CD14-positive monocyte (primary cell): ENCODE results near the gene LAMP5. TPM values are rescaled to one million over a fixed set of nuclear protein-coding genes. Genes with fewer than 3 reads are reported as not detected.

Experiments used
- DNase-seq, 3 donors: peaks; one replicate each; pipeline ENCODE4 v3.0.0-alpha.2; 2011 to 2022
- H2AFZ ChIP-seq: 2 replicates; pipeline ENCODE4 v1.6.0; 2012; ENCODE audit warnings: mild to moderate bottlenecking, low read depth, low read length, inconsistent platforms; ENCODE audit not compliant: insufficient read depth, poor library complexity, severe bottlenecking
- H3K27ac ChIP-seq, 2 donors: 1 replicate in 1 of 2; 2 replicates in 1 of 2; pipeline ENCODE4 v1.5.1; 2012 to 2013; ENCODE audit warnings: low read length in 2 of 2, control low read depth in 1 of 2, inconsistent platforms in 1 of 2, low read depth in 1 of 2, mild to moderate bottlenecking in 1 of 2
- H3K27me3 ChIP-seq, 2 donors: one replicate each; pipeline versions ENCODE4 v1.6.0 to v1.6.1; 2011 to 2013; ENCODE audit warnings: low read length in 2 of 2; ENCODE audit not compliant: control insufficient read depth in 2 of 2, insufficient read depth in 2 of 2
- H3K36me3 ChIP-seq, 2 donors: replicated peaks in 1 of 2; 1 replicate in 1 of 2; 2 replicates in 1 of 2; pipeline versions ENCODE4 v1.5.1 to v1.6.1; 2012 to 2013; ENCODE audit warnings: low read length in 2 of 2, control low read depth in 1 of 2, inconsistent platforms in 1 of 2, mild to moderate bottlenecking in 1 of 2; ENCODE audit not compliant: insufficient read depth in 2 of 2, control insufficient read depth in 1 of 2
- H3K4me1 ChIP-seq, 2 donors: 1 replicate in 1 of 2; 2 replicates in 1 of 2; pipeline versions ENCODE4 v1.5.1 to v1.6.1; 2012 to 2013; ENCODE audit warnings: low read length in 2 of 2, control low read depth in 1 of 2, inconsistent platforms in 1 of 2, mild to moderate bottlenecking in 1 of 2, moderate library complexity in 1 of 2; ENCODE audit not compliant: insufficient read depth in 2 of 2, control insufficient read depth in 1 of 2
- H3K4me2 ChIP-seq: replicated peaks from 2 replicates; pipeline ENCODE3; 2012; ENCODE audit warnings: low read length, moderate library complexity, mild to moderate bottlenecking; ENCODE audit not compliant: poor library complexity, severe bottlenecking; ENCODE audit errors: extremely low read depth
- H3K4me3 ChIP-seq, 3 experiments: fragments of 200-600 bp in 1 of 3; sonication (generic) in 1 of 3; replicated peaks in 1 of 3; 1 replicate in 2 of 3; 2 replicates in 1 of 3; pipeline ENCODE4 v1.5.1; 2011 to 2013; ENCODE audit warnings: low read length in 3 of 3, mild to moderate bottlenecking in 3 of 3, control low read depth in 2 of 3, low read depth in 2 of 3, inconsistent platforms in 1 of 3, moderate library complexity in 1 of 3
- H3K79me2 ChIP-seq: 2 replicates; pipeline ENCODE4 v1.6.0; 2012; ENCODE audit warnings: mild to moderate bottlenecking, control low read depth, inconsistent platforms, low read length, moderate library complexity; ENCODE audit not compliant: insufficient read depth
- H3K9ac ChIP-seq: 2 replicates; pipeline ENCODE4 v1.6.0; 2017; ENCODE audit warnings: low read length, mild to moderate bottlenecking; ENCODE audit not compliant: insufficient read depth, poor library complexity, severe bottlenecking
- H3K9me3 ChIP-seq, 2 donors: replicated peaks in 1 of 2; 1 replicate in 1 of 2; 2 replicates in 1 of 2; pipeline versions ENCODE4 v1.5.1 to v1.6.1; 2012 to 2013; ENCODE audit warnings: low read length in 2 of 2, control low read depth in 1 of 2; ENCODE audit not compliant: control insufficient read depth in 1 of 2, insufficient read depth in 1 of 2
- H4K20me1 ChIP-seq: 2 replicates; pipeline ENCODE4 v1.6.0; 2012; ENCODE audit warnings: mild to moderate bottlenecking, low read length, control low read depth, moderate library complexity; ENCODE audit not compliant: insufficient read depth
- H3K27ac Mint-ChIP-seq, 7 donors: one replicate each; pipeline ENCODE4 v1.8.0; 2020; ENCODE audit warnings: mild to moderate bottlenecking in 7 of 7, mixed read lengths in 7 of 7, moderate library complexity in 6 of 7, inconsistent platforms in 2 of 7
- H3K27me3 Mint-ChIP-seq, 3 donors: one replicate each; pipeline ENCODE4 v1.8.0; 2021 to 2022; ENCODE audit warnings: low read depth in 3 of 3, mild to moderate bottlenecking in 3 of 3, mixed read lengths in 3 of 3, moderate library complexity in 3 of 3, inconsistent platforms in 1 of 3
- H3K36me3 Mint-ChIP-seq, 2 donors: one replicate each; pipeline ENCODE4 v1.8.0; 2020; ENCODE audit warnings: mixed read lengths in 2 of 2, inconsistent platforms in 1 of 2, mild to moderate bottlenecking in 1 of 2
- H3K4me1 Mint-ChIP-seq: one replicate; pipeline ENCODE4 v1.8.0; 2020; ENCODE audit warnings: mild to moderate bottlenecking, mixed read lengths
- H3K4me3 Mint-ChIP-seq, 2 donors: one replicate each; pipeline ENCODE4 v1.8.0; 2020; ENCODE audit warnings: mild to moderate bottlenecking in 2 of 2, mixed read lengths in 2 of 2, moderate library complexity in 1 of 2
- H3K9me3 Mint-ChIP-seq, 7 donors: one replicate each; pipeline ENCODE4 v1.8.0; 2020 to 2022; ENCODE audit warnings: mixed read lengths in 7 of 7, mild to moderate bottlenecking in 6 of 7, moderate library complexity in 6 of 7, inconsistent platforms in 2 of 7
- WGBS: methylation state at CpG from one replicate; pipeline ENCODE4 v1.1.5; 2013; ENCODE audit warnings: missing lambda C conversion rate; ENCODE audit not compliant: insufficient coverage; 5-methylcytosine and 5-hydroxymethylcytosine counted together
- intact Hi-C, 2 donors: fragments of 100-400 bp; cut with micrococcal nuclease; formaldehyde crosslinking; loops; one replicate each; pipeline versions ENCODE4 v1.15.0 to v1.15.1; 2023
- polyA plus RNA-seq, 3 donors: library from polyadenylated mRNA; depleted of rRNA in 1 of 3; unstranded in 2 of 3; stranded (reverse) in 1 of 3; fragments of 300-500 nt in 2 of 3; fragments of >200 nt in 1 of 3; fragmentation: Illumina TruSeq in 2 of 3; gene quantifications; 1 replicate in 2 of 3; 2 replicates in 1 of 3; pipeline ENCODE4 v1.2.3, GENCODE V29; 2012 to 2021
- TF ChIP-seq, protein P1 (sequence below): fragments of 200-600 bp; IDR thresholded peaks from one replicate; pipeline ENCODE4 v1.8.0; 2022; ENCODE audit warnings: antibody characterized with exemption, mild to moderate bottlenecking

Gene LAMP5
- polyA plus RNA-seq, 3 donors: 0.92 to 2.6 (median 1.5) TPM

GRCh38 chr20:9509246-9509645 is 5.1 kb upstream of the LAMP5 start:
- Mint-ChIP-seq H3K27me3 (peaks cover 79 to 85% (median 85%) of the 10 kb centered on the region in 3 donors), H3K9me3 (peaks cover 0 to 29% (median 10%) of the 10 kb centered on the region in 7 donors), H3K36me3 (peaks cover 17 to 22% of the 10 kb centered on the region in 2 donors), H3K4me3 (peak overlapping the region; percentile 63 to 92), H3K27ac (no peak overlapping the region), H3K4me1 (peaks cover 42% of the 10 kb centered on the region)
- no peaks in the 10 kb centered on the region for H3K36me3 ChIP-seq
- DNase-seq: no peak
- H3K27me3 ChIP-seq: peaks cover 66 to 91% of the 10 kb centered on the region in 2 donors
- no peak overlapping the region for H3K27ac ChIP-seq
- no peaks in the 10 kb centered on the region for H4K20me1 ChIP-seq
- H3K9ac ChIP-seq: no peak overlapping the region
- 19% methylated on average over 3 of the region's 4 CpGs for WGBS
- intact Hi-C loops: loop anchor here in 1 of 2 donors (5.0 kb wide), 1 partner anchor 52 kb away; no protein-coding TSS in a partner anchor
- no peaks in the 10 kb centered on the region for H3K79me2 ChIP-seq
- H2AFZ ChIP-seq: no peak overlapping the region
- peak overlapping the region; percentile 64 for H3K4me2 ChIP-seq
- H3K4me1 ChIP-seq: peaks cover 44 to 45% of the 10 kb centered on the region in 2 donors
- peaks cover 0 to 7% of the 10 kb centered on the region in 2 donors for H3K9me3 ChIP-seq
- peak overlapping the region in 1 of 3 experiments; percentile 64 for H3K4me3 ChIP-seq
- TF ChIP-seq, protein P1, sequence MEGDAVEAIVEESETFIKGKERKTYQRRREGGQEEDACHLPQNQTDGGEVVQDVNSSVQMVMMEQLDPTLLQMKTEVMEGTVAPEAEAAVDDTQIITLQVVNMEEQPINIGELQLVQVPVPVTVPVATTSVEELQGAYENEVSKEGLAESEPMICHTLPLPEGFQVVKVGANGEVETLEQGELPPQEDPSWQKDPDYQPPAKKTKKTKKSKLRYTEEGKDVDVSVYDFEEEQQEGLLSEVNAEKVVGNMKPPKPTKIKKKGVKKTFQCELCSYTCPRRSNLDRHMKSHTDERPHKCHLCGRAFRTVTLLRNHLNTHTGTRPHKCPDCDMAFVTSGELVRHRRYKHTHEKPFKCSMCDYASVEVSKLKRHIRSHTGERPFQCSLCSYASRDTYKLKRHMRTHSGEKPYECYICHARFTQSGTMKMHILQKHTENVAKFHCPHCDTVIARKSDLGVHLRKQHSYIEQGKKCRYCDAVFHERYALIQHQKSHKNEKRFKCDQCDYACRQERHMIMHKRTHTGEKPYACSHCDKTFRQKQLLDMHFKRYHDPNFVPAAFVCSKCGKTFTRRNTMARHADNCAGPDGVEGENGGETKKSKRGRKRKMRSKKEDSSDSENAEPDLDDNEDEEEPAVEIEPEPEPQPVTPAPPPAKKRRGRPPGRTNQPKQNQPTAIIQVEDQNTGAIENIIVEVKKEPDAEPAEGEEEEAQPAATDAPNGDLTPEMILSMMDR: no peak

GRCh38 chr20:9510911-9511310 is 3.5 kb upstream of the LAMP5 start:
- H3K4me1 ChIP-seq: peaks cover 56 to 57% of the 10 kb centered on the region in 2 donors
- H3K27me3 ChIP-seq: peaks cover 76 to 98% of the 10 kb centered on the region in 2 donors
- 86% methylated on average over 1 of the region's 5 CpGs for WGBS
- TF ChIP-seq, protein P1: no peak
- peak overlapping the region in 1 of 2 donors; percentile 72 for H3K4me3 Mint-ChIP-seq
- peaks cover 0 to 10% of the 10 kb centered on the region in 2 donors for H3K9me3 ChIP-seq
- H3K36me3 ChIP-seq: no peaks in the 10 kb centered on the region
- H3K4me2 ChIP-seq: no peak overlapping the region
- H3K36me3 Mint-ChIP-seq: peaks cover 20 to 27% of the 10 kb centered on the region in 2 donors
- H3K27ac ChIP-seq: no peak overlapping the region
- peaks cover 0 to 35% (median 11%) of the 10 kb centered on the region in 7 donors for H3K9me3 Mint-ChIP-seq
- peaks cover 57% of the 10 kb centered on the region for H3K4me1 Mint-ChIP-seq
- no peak for DNase-seq
- no peaks in the 10 kb centered on the region for H3K79me2 ChIP-seq
- no peak overlapping the region for H3K4me3 ChIP-seq
- intact Hi-C loops: no loop called here
- no peaks in the 10 kb centered on the region for H4K20me1 ChIP-seq
- H3K27ac Mint-ChIP-seq: no peak overlapping the region
- H2AFZ ChIP-seq: no peak overlapping the region
- peaks cover 89 to 96% (median 94%) of the 10 kb centered on the region in 3 donors for H3K27me3 Mint-ChIP-seq
- no peak overlapping the region for H3K9ac ChIP-seq
